Measurements from ENCODE around the gene DUS2.
"Not testable (repeated sequence)": the region's sequence is repeated elsewhere in the genome, so short reads cannot be mapped to it uniquely, and the experiment has no call there.

The DUS2 gene

GRCh38 chr16:68105611-68106010 is 82.5 kb downstream of the DUS2 start:
- no peak for DNase-seq (ENCODE audit: low read depth, low spot score)
- POLR2A ChIA-PET: no interaction called here
- no peak for TF ChIP-seq CTCF (IDR thresholded peaks at IDR 0.05; ENCODE audit: insufficient read depth, low read length, missing control alignments)
- no peak overlapping the region for H3K4me3 ChIP-seq (ENCODE audit: low read depth, low read length)
- CTCF ChIA-PET: interaction anchor here (5.5 kb wide), 1 partner anchor 13 kb away, joined by 41 read pairs; no protein-coding TSS in a partner anchor

- H3K4me3 ChIP-seq (ENCODE audit: low read depth, low read length); POLR2A ChIA-PET; DNase-seq (ENCODE audit: low read depth, low spot score): not testable (repeated sequence)
- CTCF ChIA-PET: interaction anchor here (1.7 to 5.5 kb wide), 2 partner anchors 8 to 15 kb away, joined by 5 to 41 read pairs; no protein-coding TSS in a partner anchor
Measured at GRCh38 chr16:68107230-68107928, 84.3 kb downstream of the DUS2 start.

GRCh38 chr16:68109156-68109555 is 86.1 kb downstream of the DUS2 start:
- H3K4me3 ChIP-seq (ENCODE audit: low read depth, low read length); DNase-seq (ENCODE audit: low read depth, low spot score): not testable (repeated sequence)
- POLR2A ChIA-PET: interaction anchor here (1.0 kb wide), 1 partner anchor 109 kb away, joined by 3 read pairs; no protein-coding TSS in a partner anchor
- CTCF ChIA-PET: interaction anchor here (5.5 kb wide), 1 partner anchor 17 kb away, joined by 41 read pairs; no protein-coding TSS in a partner anchor

- DNase-seq (ENCODE audit: low read depth, low spot score); H3K4me3 ChIP-seq (ENCODE audit: low read depth, low read length); POLR2A ChIA-PET: not testable (repeated sequence)
- CTCF ChIA-PET: interaction anchor here (5.5 kb wide), 1 partner anchor 18 kb away, joined by 41 read pairs; no protein-coding TSS in a partner anchor
Measured at GRCh38 chr16:68110611-68111010, 87.5 kb downstream of the DUS2 start.

- TF ChIP-seq CTCF (IDR thresholded peaks at IDR 0.05; ENCODE audit: insufficient read depth, low read length, missing control alignments): no peak
- CTCF ChIA-PET: interaction anchor here (1.6 kb wide), 1 partner anchor 11 kb away, joined by 4 read pairs; no protein-coding TSS in a partner anchor
- POLR2A ChIA-PET: no interaction called here
- H3K4me3 ChIP-seq (ENCODE audit: low read depth, low read length): no peak overlapping the region
- no peak for DNase-seq (ENCODE audit: low read depth, low spot score)
Measured at GRCh38 chr16:68111379-68111778, 88.3 kb downstream of the DUS2 start.

- ChIA-PET POLR2A (interaction anchor here (0.6 kb wide), 1 partner anchor 170 kb away, joined by 3 read pairs; no protein-coding TSS in a partner anchor), CTCF (interaction anchor here (1.1 to 1.9 kb wide), 3 partner anchors 9 to 19 kb away, joined by 3 to 5 read pairs (median 4); no protein-coding TSS in a partner anchor)
- TF ChIP-seq CTCF (IDR thresholded peaks at IDR 0.05; ENCODE audit: insufficient read depth, low read length, missing control alignments): no peak
- no peak for DNase-seq (ENCODE audit: low read depth, low spot score)
- no peak overlapping the region for H3K4me3 ChIP-seq (ENCODE audit: low read depth, low read length)
Measured at GRCh38 chr16:68113059-68113761, 90.1 kb downstream of the DUS2 start.

- ChIA-PET POLR2A (interaction anchor here (0.6 kb wide), 1 partner anchor 171 kb away, joined by 3 read pairs; no protein-coding TSS in a partner anchor), CTCF (interaction anchor here (1.3 to 1.9 kb wide), 2 partner anchors 19 to 20 kb away, joined by 3 to 5 read pairs; no protein-coding TSS in a partner anchor)
- H3K4me3 ChIP-seq (ENCODE audit: low read depth, low read length): no peak overlapping the region
- TF ChIP-seq CTCF (IDR thresholded peaks at IDR 0.05; ENCODE audit: insufficient read depth, low read length, missing control alignments): no peak
- no peak for DNase-seq (ENCODE audit: low read depth, low spot score)
Measured at GRCh38 chr16:68113765-68114240, 90.7 kb downstream of the DUS2 start.

GRCh38 chr16:68114939-68115338 is 91.9 kb downstream of the DUS2 start:
- DNase-seq (ENCODE audit: low read depth, low spot score); POLR2A ChIA-PET; H3K4me3 ChIP-seq (ENCODE audit: low read depth, low read length): not testable (repeated sequence)
- CTCF ChIA-PET: interaction anchor here (0.6 to 1.9 kb wide), 3 partner anchors 20 to 298 kb away, joined by 3 to 5 read pairs (median 3); no protein-coding TSS in a partner anchor
